Head of caudate nucleus (tissue), 42 donors: ENCODE measurements around the gene WDR37.
"Not testable (repeated sequence)": the region's sequence is repeated elsewhere in the genome, so short reads cannot be mapped to it uniquely, and the experiment has no call there.

Source experiments
- DNase-seq, 42 donors: peaks; one replicate each; pipeline versions ENCODE4 v3.0.0 to v3.0.0-alpha.2; 2020 to 2021; ENCODE audit warnings: mixed read lengths in 7 of 42
- intact Hi-C: fragments of 100-400 bp; cut with DNase I; formaldehyde crosslinking; loops from one replicate; pipeline ENCODE4 v1.15.0; 2022

The WDR37 gene

GRCh38 chr10:1056326-1057105 is at the start of gene WDR37:
WDR37 (plus strand) TSS chr10:1056385; CDS start chr10:1072156, 15,771 bp downstream.
- intact Hi-C loops = loop anchor here (1.0 kb wide), 1 partner anchor 68 kb away; the partner anchor contains the start of gene GTPBP4
- DNase-seq = peak; percentile 67 to 96 (median 90)

GRCh38 chr10:1006573-1006972 is 49.6 kb upstream of the WDR37 start:
- DNase-seq = no peak
- intact Hi-C loops = no loop called here

- no peak for DNase-seq
- intact Hi-C loops = no loop called here
Observed at GRCh38 chr10:1007583-1007982, 48.6 kb upstream of the WDR37 start.

- DNase-seq = no peak
- intact Hi-C loops = no loop called here
Observed at GRCh38 chr10:1009071-1009494, 47.1 kb upstream of the WDR37 start.

GRCh38 chr10:1009947-1010346 is 46.2 kb upstream of the WDR37 start:
- DNase-seq, intact Hi-C loops: not testable (repeated sequence)

GRCh38 chr10:1010703-1011102 is 45.5 kb upstream of the WDR37 start:
- DNase-seq = no peak
- intact Hi-C loops = no loop called here

- DNase-seq = no peak
- intact Hi-C loops = no loop called here
Observed at GRCh38 chr10:1011696-1012095, 44.5 kb upstream of the WDR37 start.

GRCh38 chr10:1015688-1016087 is 40.5 kb upstream of the WDR37 start:
- no peak for DNase-seq
- intact Hi-C loops = no loop called here

GRCh38 chr10:1019362-1019761 is 36.8 kb upstream of the WDR37 start:
- intact Hi-C loops = no loop called here
- no peak for DNase-seq

- no peak for DNase-seq
- intact Hi-C loops = no loop called here
Observed at GRCh38 chr10:1020460-1020859, 35.7 kb upstream of the WDR37 start.

- DNase-seq = no peak
- intact Hi-C loops = no loop called here
Observed at GRCh38 chr10:1020958-1021357, 35.2 kb upstream of the WDR37 start.

- DNase-seq = peak; percentile 11 to 86 (median 64)
- intact Hi-C loops = no loop called here
Observed at GRCh38 chr10:1022413-1022812, 33.8 kb upstream of the WDR37 start.

GRCh38 chr10:1024103-1024502 is 32.1 kb upstream of the WDR37 start:
- intact Hi-C loops = no loop called here
- no peak for DNase-seq

- no peak for DNase-seq
- intact Hi-C loops = no loop called here
Observed at GRCh38 chr10:1025683-1026082, 30.5 kb upstream of the WDR37 start, which contains the start of gene IDI2. IDI2 (minus strand) TSS chr10:1025859; CDS start chr10:1024723, 1,136 bp downstream.

GRCh38 chr10:1026578-1026977 is 29.6 kb upstream of the WDR37 start:
- no peak for DNase-seq
- intact Hi-C loops = no loop called here

- no peak for DNase-seq
- intact Hi-C loops = no loop called here
Observed at GRCh38 chr10:1029838-1030237, 26.3 kb upstream of the WDR37 start.

GRCh38 chr10:1033601-1034000 is 22.6 kb upstream of the WDR37 start:
- intact Hi-C loops = no loop called here
- no peak for DNase-seq

GRCh38 chr10:1034758-1035157 is 21.4 kb upstream of the WDR37 start:
- peak in 29 of 42 donors; percentile 9 to 79 (median 53) for DNase-seq

GRCh38 chr10:1035201-1035600 is 21.0 kb upstream of the WDR37 start:
- intact Hi-C loops = no loop called here
- DNase-seq = peak; percentile 23 to 88 (median 66)

More at GRCh38 chr10:1034758-1035157, 21.4 kb upstream of the WDR37 start:
- intact Hi-C loops = no loop called here

- intact Hi-C loops = no loop called here
- DNase-seq = peak; percentile 37 to 92 (median 66)
Observed at GRCh38 chr10:1036341-1036791, 19.8 kb upstream of the WDR37 start.

GRCh38 chr10:1037098-1037497 is 19.1 kb upstream of the WDR37 start:
- intact Hi-C loops = no loop called here
- DNase-seq = peak in 39 of 42 donors; percentile 4 to 85 (median 57)
